ENCODE results near the gene MAP2K7. TPM values are rescaled to one million over a fixed set of nuclear protein-coding genes. Genes with fewer than 3 reads are reported as not detected.

The MAP2K7 gene
- total RNA-seq, 2 experiments from 2014 or later: 36.8 to 37.0 TPM

- CTCF ChIA-PET: interaction anchor here (1.1 kb wide), 1 partner anchor 15 kb away, joined by 3 read pairs; the partner anchor contains the start of gene SNAPC2
Measured at GRCh38 chr19:7933828-7934725, 30.4 kb downstream of the MAP2K7 start.

GRCh38 chr19:7934766-7935165 lies 31.1 kb downstream of the MAP2K7 start:
- no peaks in the 10 kb centered on the region for H3K27me3 Mint-ChIP-seq
- H3K4me3 Mint-ChIP-seq: no peak overlapping the region
- intact Hi-C loops (cut with micrococcal nuclease): no loop called here
- no peak for DNase-seq
- H3K9me3 Mint-ChIP-seq: no peaks in the 10 kb centered on the region
- TF ChIP-seq CTCF (IDR thresholded peaks at IDR 0.05): no peak
- no peak overlapping the region for H3K27ac Mint-ChIP-seq
- ChIA-PET POLR2A (interaction anchor here (1.1 kb wide), 1 partner anchor 14 kb away, joined by 4 read pairs; no protein-coding TSS in a partner anchor), CTCF (no interaction called here)
- H3K4me1 Mint-ChIP-seq (ENCODE audit: low read depth): peaks cover 4% of the 10 kb centered on the region
- ATAC-seq: no peak
- H3K36me3 Mint-ChIP-seq (ENCODE audit: low read depth): peaks cover 37% of the 10 kb centered on the region

More at GRCh38 chr19:7933828-7934725, 30.4 kb downstream of the MAP2K7 start:
- H3K27ac Mint-ChIP-seq: no peak overlapping the region
- DNase-seq (no peak), ATAC-seq (no peak)
- peaks cover 6% of the 10 kb centered on the region for H3K4me1 Mint-ChIP-seq (ENCODE audit: low read depth)
- no peaks in the 10 kb centered on the region for H3K27me3 Mint-ChIP-seq
- TF ChIP-seq CTCF (IDR thresholded peaks at IDR 0.05): no peak
- POLR2A ChIA-PET: no interaction called here
- H3K4me3 Mint-ChIP-seq: no peak overlapping the region
- no peaks in the 10 kb centered on the region for H3K9me3 Mint-ChIP-seq
- intact Hi-C loops (cut with micrococcal nuclease): no loop called here
- peaks cover 38% of the 10 kb centered on the region for H3K36me3 Mint-ChIP-seq (ENCODE audit: low read depth)

GRCh38 chr19:7940841-7941240 lies 37.2 kb downstream of the MAP2K7 start:
- H3K9me3 Mint-ChIP-seq: no peaks in the 10 kb centered on the region
- DNase-seq (no peak), ATAC-seq (no peak)
- H3K36me3 Mint-ChIP-seq (ENCODE audit: low read depth): peaks cover 29% of the 10 kb centered on the region
- H3K4me3 Mint-ChIP-seq: peak overlapping the region; percentile 38
- no peaks in the 10 kb centered on the region for H3K27me3 Mint-ChIP-seq
- no peak for TF ChIP-seq CTCF (IDR thresholded peaks at IDR 0.05)
- intact Hi-C loops (cut with micrococcal nuclease): loop anchor here (10.0 kb wide), 2 partner anchors 64 to 304 kb away; partner anchors contain the start of gene ELAVL1
- H3K4me1 Mint-ChIP-seq (ENCODE audit: low read depth): peaks cover 37% of the 10 kb centered on the region
- CTCF ChIA-PET: interaction anchor here (1.5 kb wide), 1 partner anchor 12 kb away, joined by 3 read pairs; no protein-coding TSS in a partner anchor
- POLR2A ChIA-PET: interaction anchor here (6.7 kb wide), 1 partner anchor 11 kb away, joined by 81 read pairs; the partner anchor contains the start of gene CTXN1
- H3K27ac Mint-ChIP-seq: no peak overlapping the region

GRCh38 chr19:7941895-7942596 lies 38.4 kb downstream of the MAP2K7 start:
- Mint-ChIP-seq H3K4me3 (peak overlapping the region; percentile 97), H3K27ac (no peak overlapping the region), H3K36me3 (ENCODE audit: low read depth) (peaks cover 23% of the 10 kb centered on the region), H3K27me3 (no peaks in the 10 kb centered on the region), H3K4me1 (ENCODE audit: low read depth) (peaks cover 42% of the 10 kb centered on the region), H3K9me3 (no peaks in the 10 kb centered on the region)
- ChIA-PET POLR2A (interaction anchor here (3.4 to 6.7 kb wide), 3 partner anchors 13 to 25 kb away, joined by 14 to 81 read pairs (median 38); partner anchors contain the start of genes CTXN1 and SNAPC2), CTCF (interaction anchor here (0.9 to 1.5 kb wide), 4 partner anchors 9 to 60 kb away, joined by 3 read pairs; no protein-coding TSS in a partner anchor)
- ATAC-seq (no peak), DNase-seq (no peak)
- TF ChIP-seq CTCF (IDR thresholded peaks at IDR 0.05): no peak
- intact Hi-C loops (cut with micrococcal nuclease): loop anchor here (10.0 kb wide), 2 partner anchors 63 to 303 kb away; partner anchors contain the start of gene ELAVL1
